SK-N-MC (cell line): ENCODE data around the gene NR0B2.
"Not testable (repeated sequence)": the region's sequence is repeated elsewhere in the genome, so short reads cannot be mapped to it uniquely, and the experiment has no call there.

Source experiments
- DNase-seq: peaks from one replicate; pipeline ENCODE4 v3.0.0-alpha.2; 2011; ENCODE audit warnings: low read depth, low spot score
- H3K27ac ChIP-seq: fragments of 200-600 bp; sonication (generic); 2 replicates; pipeline ENCODE4 v1.5.1; 2016; ENCODE audit warnings: mixed run types
- H3K36me3 ChIP-seq: fragments of 200-600 bp; sonication (generic); 2 replicates; pipeline ENCODE4 v1.6.1; 2017; ENCODE audit warnings: antibody characterized with exemption, low read length, mixed read lengths; ENCODE audit not compliant: insufficient read depth
- H3K4me3 ChIP-seq: fragments of 200-600 bp; sonication (generic); 2 replicates; pipeline ENCODE4 v1.5.1; 2016
- H3K9ac ChIP-seq: fragments of 200-600 bp; sonication (generic); 2 replicates; pipeline ENCODE4 v1.8.0; 2017; ENCODE audit warnings: mixed run types, mixed read lengths; ENCODE audit not compliant: insufficient read length
- H3K9me3 ChIP-seq: fragments of 200-600 bp; sonication (generic); 2 replicates; pipeline ENCODE4 v1.6.1; 2017; ENCODE audit warnings: low read depth, mild to moderate bottlenecking, antibody characterized with exemption, low read length, moderate library complexity, mixed read lengths
- EZH2 ChIP-seq: fragments of 200-600 bp; sonication (generic); IDR thresholded peaks from one replicate; pipeline ENCODE4 v1.6.1; 2017; ENCODE audit warnings: antibody characterized with exemption
- FOXP2 ChIP-seq: optimal IDR thresholded peaks from 2 replicates; pipeline ENCODE3; 2011; ENCODE audit warnings: mild to moderate bottlenecking, moderate library complexity; ENCODE audit not compliant: insufficient read depth; ENCODE audit errors: extremely low read length, control extremely low read depth
- POLR2AphosphoS5 ChIP-seq: IDR thresholded peaks from 2 replicates; pipeline ENCODE4 v1.6.1; 2012; ENCODE audit warnings: mild to moderate bottlenecking, low read depth, low read length, borderline replicate concordance

Gene NR0B2

GRCh38 chr1:26951821-26952497 is 38.2 kb upstream of the NR0B2 start:
- H3K27ac ChIP-seq: no peak overlapping the region
- no peak for DNase-seq
- TF ChIP-seq FOXP2 (no peak), POLR2AphosphoS5 (no peak), EZH2 (no peak)
- H3K9me3 ChIP-seq: no peaks in the 10 kb centered on the region
- H3K4me3 ChIP-seq: no peak overlapping the region
- peaks cover 1% of the 10 kb centered on the region; the same call in 1 of the 2 replicates for H3K36me3 ChIP-seq
- no peak overlapping the region for H3K9ac ChIP-seq

GRCh38 chr1:26951216-26951615 is 37.4 kb upstream of the NR0B2 start:
- Histone ChIP-seq H3K9me3 (no peaks in the 10 kb centered on the region), H3K27ac (no peak overlapping the region), H3K4me3 (no peak overlapping the region), H3K9ac (no peak overlapping the region), H3K36me3 (peaks cover 8% of the 10 kb centered on the region; the same call in 1 of the 2 replicates)
- DNase-seq: no peak
- TF ChIP-seq EZH2 (no peak), POLR2AphosphoS5 (no peak), FOXP2 (no peak)

GRCh38 chr1:26950602-26951001 is 36.8 kb upstream of the NR0B2 start:
- TF ChIP-seq POLR2AphosphoS5 (no peak), FOXP2 (no peak)
- Histone ChIP-seq H3K27ac (no peak overlapping the region), H3K9me3 (no peaks in the 10 kb centered on the region), H3K4me3 (no peak overlapping the region), H3K9ac (no peak overlapping the region), H3K36me3 (peaks cover 15% of the 10 kb centered on the region)
- DNase-seq: no peak

GRCh38 chr1:26949926-26950319 is 36.1 kb upstream of the NR0B2 start:
- H3K9ac ChIP-seq: no peak overlapping the region
- DNase-seq: no peak
- H3K27ac ChIP-seq: no peak overlapping the region
- H3K9me3 ChIP-seq: no peaks in the 10 kb centered on the region
- peaks cover 21% of the 10 kb centered on the region for H3K36me3 ChIP-seq
- H3K4me3 ChIP-seq: no peak overlapping the region
- TF ChIP-seq FOXP2: no peak

- Histone ChIP-seq H3K27ac (no peak overlapping the region), H3K9ac (no peak overlapping the region), H3K9me3 (no peaks in the 10 kb centered on the region), H3K36me3 (peaks cover 22% of the 10 kb centered on the region), H3K4me3 (no peak overlapping the region)
- TF ChIP-seq EZH2: no peak
- TF ChIP-seq FOXP2: no peak
- 0 out of 2 replicates have a peak, but pooled peaks have one; percentile 16 for TF ChIP-seq POLR2AphosphoS5
- DNase-seq: no peak
These were observed 35.6 kb upstream of the NR0B2 start for GRCh38 chr1:26949266-26949925.

GRCh38 chr1:26948725-26949057 is 34.9 kb upstream of the NR0B2 start:
- H3K4me3 ChIP-seq, DNase-seq, H3K9me3 ChIP-seq, H3K27ac ChIP-seq, H3K9ac ChIP-seq: not testable (repeated sequence)
- peaks cover 26% of the 10 kb centered on the region for H3K36me3 ChIP-seq

GRCh38 chr1:26946270-26946669 is 32.5 kb upstream of the NR0B2 start:
- DNase-seq: no peak
- H3K36me3 ChIP-seq: peaks cover 50% of the 10 kb centered on the region
- no peak overlapping the region for H3K27ac ChIP-seq
- H3K4me3 ChIP-seq: no peak overlapping the region
- TF ChIP-seq FOXP2 (no peak), POLR2AphosphoS5 (no peak), EZH2 (no peak)
- H3K9me3 ChIP-seq: no peaks in the 10 kb centered on the region
- no peak overlapping the region for H3K9ac ChIP-seq

- H3K9me3 ChIP-seq: no peaks in the 10 kb centered on the region
- no peak overlapping the region for H3K4me3 ChIP-seq
- H3K36me3 ChIP-seq: peaks cover 52% of the 10 kb centered on the region
- no peak overlapping the region for H3K27ac ChIP-seq
- no peak overlapping the region for H3K9ac ChIP-seq
- DNase-seq: no peak
- TF ChIP-seq EZH2: no peak
- no peak for TF ChIP-seq FOXP2
- no peak for TF ChIP-seq POLR2AphosphoS5
These were observed 32.0 kb upstream of the NR0B2 start for GRCh38 chr1:26945728-26946127.

GRCh38 chr1:26945138-26945537 is 31.4 kb upstream of the NR0B2 start:
- TF ChIP-seq EZH2 (no peak), FOXP2 (no peak), POLR2AphosphoS5 (no peak)
- Histone ChIP-seq H3K27ac (no peak overlapping the region), H3K4me3 (no peak overlapping the region), H3K9ac (no peak overlapping the region), H3K36me3 (peaks cover 52% of the 10 kb centered on the region), H3K9me3 (no peaks in the 10 kb centered on the region)
- no peak for DNase-seq
